ENCODE measurements around the gene KCNRG. TPM values are rescaled to one million over a fixed set of nuclear protein-coding genes. Genes with fewer than 3 reads are reported as not detected.

KCNRG gene
- total RNA-seq (under 1 TPM; 0.27 to 0.70 TPM), total RNA-seq (0 to 1.5 (median 0.29) reads per million in 172 experiments)
- 0.40 TPM for polyA plus RNA-seq (2013, experiment 1 of 2)
- 0.50 TPM for polyA plus RNA-seq (2013, experiment 2 of 2)

DNA sequence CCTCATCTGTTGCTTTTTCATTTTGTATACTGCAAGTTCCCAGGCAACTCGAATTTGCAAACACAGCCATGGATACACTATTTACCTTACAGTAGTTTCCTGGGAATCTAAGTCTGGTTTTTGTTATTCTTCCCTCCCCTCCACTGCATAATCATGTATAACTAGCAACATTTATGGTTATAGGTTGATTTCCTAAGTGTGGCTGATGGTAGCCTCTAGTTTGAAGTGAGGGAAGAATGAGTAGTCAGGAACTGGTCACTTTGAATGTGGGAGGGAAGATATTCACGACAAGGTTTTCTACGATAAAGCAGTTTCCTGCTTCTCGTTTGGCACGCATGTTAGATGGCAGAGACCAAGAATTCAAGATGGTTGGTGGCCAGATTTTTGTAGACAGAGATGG, at the start of gene KCNRG:
Gene KCNRG, plus strand, starts transcription at position 187 of the 400 bp plus-strand sequence. Its CDS starts 50 bp downstream, at position 237.
- ATAC-seq (ENCODE audit: poor library complexity) (no peak), DNase-seq (no peak)
- H3K4me1 ChIP-seq (ENCODE audit: insufficient read depth, low read length), result peaks cover 2% of the 10 kb centered on the region
- POLR2A ChIA-PET, result interaction anchor here (0.8 to 1.2 kb wide), 2 partner anchors 18 to 67 kb away, joined by 3 read pairs; no protein-coding TSS in a partner anchor
- H3K36me3 ChIP-seq (ENCODE audit: insufficient read depth, low read length), result peaks cover 59% of the 10 kb centered on the region
- H3K4me3 ChIP-seq (ENCODE audit: low read length), result no peak within 1 kb of the TSS
- Mint-ChIP-seq H3K36me3 (ENCODE audit: low read depth) (peaks cover 80% of the 10 kb centered on the region), H3K27ac (peak within 1 kb of the TSS; percentile 64), H3K27me3 (no peaks in the 10 kb centered on the region), H3K9me3 (no peaks in the 10 kb centered on the region), H3K4me1 (ENCODE audit: low read depth) (peaks cover 55% of the 10 kb centered on the region), H3K4me3 (no peak within 1 kb of the TSS)
- no peaks in the 10 kb centered on the region for H3K9me3 ChIP-seq (ENCODE audit: control insufficient read depth in 1 of 2, insufficient read depth in 1 of 2, low read length in 2 of 2)
- intact Hi-C loops (cut with DNase I, micrococcal nuclease), result no loop called here
- CTCF ChIA-PET, result interaction anchor here (0.6 to 2.2 kb wide), 2 partner anchors 18 to 129 kb away, joined by 3 to 11 read pairs; partner anchors contain the start of gene TRIM13
- no peaks in the 10 kb centered on the region for H3K27me3 ChIP-seq (ENCODE audit: control insufficient read depth in 1 of 2, insufficient read depth in 2 of 2, low read length in 2 of 2)
- H3K27ac ChIP-seq (ENCODE audit: low read depth in 1 of 2, low read length in 2 of 2), result no peak within 1 kb of the TSS
- TF ChIP-seq CTCF (IDR thresholded peaks at IDR 0.05), result no peak

DNA sequence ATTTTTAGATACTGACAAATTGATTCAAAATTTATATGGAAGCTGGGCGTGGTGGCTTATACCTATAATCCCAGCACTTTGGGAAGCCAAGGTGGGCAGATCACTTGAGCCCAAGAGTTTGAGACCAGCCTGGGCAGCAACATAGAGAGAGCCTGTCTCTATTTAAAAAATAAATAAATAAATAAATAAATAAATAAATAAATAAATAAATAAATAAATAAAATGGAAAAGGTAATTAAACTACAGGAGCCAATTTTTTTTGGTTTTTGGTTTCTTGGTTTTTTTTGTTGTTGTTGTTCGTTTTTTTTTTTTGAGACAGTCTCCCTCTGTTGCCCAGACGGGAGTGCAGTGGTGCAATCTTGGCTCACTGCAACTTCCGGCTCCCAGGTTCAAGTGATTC, 47.8 kb upstream of the KCNRG start:
- no peaks in the 10 kb centered on the region for H3K27me3 ChIP-seq (ENCODE audit: control insufficient read depth in 1 of 2, insufficient read depth in 2 of 2, low read length in 2 of 2)
- H3K36me3 ChIP-seq (ENCODE audit: insufficient read depth, low read length), result no peaks in the 10 kb centered on the region
- no peaks in the 10 kb centered on the region for H3K4me1 Mint-ChIP-seq (ENCODE audit: low read depth)
- no peak overlapping the region for H3K4me3 Mint-ChIP-seq
- H3K4me1 ChIP-seq (ENCODE audit: insufficient read depth, low read length), result no peaks in the 10 kb centered on the region
- H3K4me3 ChIP-seq (ENCODE audit: low read length), result no peak overlapping the region
- peaks cover 31% of the 10 kb centered on the region for H3K36me3 Mint-ChIP-seq (ENCODE audit: low read depth)
- peaks cover 18% of the 10 kb centered on the region for H3K9me3 Mint-ChIP-seq
- H3K27me3 Mint-ChIP-seq, result no peaks in the 10 kb centered on the region
- no peak for ATAC-seq (ENCODE audit: poor library complexity)
- H3K27ac Mint-ChIP-seq, result no peak overlapping the region
- no peak for DNase-seq
- intact Hi-C loops (cut with DNase I, micrococcal nuclease), result no loop called here
- TF ChIP-seq CTCF (IDR thresholded peaks at IDR 0.05), result no peak
- H3K9me3 ChIP-seq (ENCODE audit: control insufficient read depth in 1 of 2, insufficient read depth in 1 of 2, low read length in 2 of 2), result peaks cover 0 to 5% of the 10 kb centered on the region in 2 experiments
- CTCF ChIA-PET, result interaction anchor here (1.9 kb wide), 1 partner anchor 9 kb away, joined by 4 read pairs; no protein-coding TSS in a partner anchor
- no peak overlapping the region for H3K27ac ChIP-seq (ENCODE audit: low read depth in 1 of 2, low read length in 2 of 2)
- POLR2A ChIA-PET, result no interaction called here

DNA sequence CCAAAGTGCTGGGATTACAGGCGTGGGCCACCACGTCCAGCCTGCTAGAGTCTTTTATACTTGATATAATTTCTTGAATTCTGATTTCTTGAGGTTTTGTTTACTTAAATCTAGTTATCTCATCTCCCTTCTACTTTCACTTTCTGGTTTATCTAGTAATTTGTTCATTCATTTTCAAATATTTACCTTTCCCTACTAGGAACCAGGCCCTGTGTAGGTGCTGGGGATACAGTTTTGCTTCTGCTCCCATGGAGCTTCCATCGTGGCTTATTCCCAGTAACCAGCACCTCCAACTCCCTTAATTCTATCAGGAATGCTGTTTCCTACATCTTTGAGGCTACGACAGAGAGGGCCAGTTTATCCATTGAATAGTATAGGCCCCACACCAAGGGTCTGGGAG, 42.5 kb upstream of the KCNRG start:
- Mint-ChIP-seq H3K4me3 (no peak overlapping the region), H3K27ac (no peak overlapping the region), H3K36me3 (ENCODE audit: low read depth) (no peaks in the 10 kb centered on the region), H3K4me1 (ENCODE audit: low read depth) (peaks cover 4% of the 10 kb centered on the region), H3K9me3 (no peaks in the 10 kb centered on the region), H3K27me3 (no peaks in the 10 kb centered on the region)
- no peak overlapping the region for H3K4me3 ChIP-seq (ENCODE audit: low read length)
- CTCF ChIA-PET, result no interaction called here
- TF ChIP-seq CTCF (IDR thresholded peaks at IDR 0.05), result no peak
- DNase-seq (no peak), ATAC-seq (ENCODE audit: poor library complexity) (no peak)
- intact Hi-C loops (cut with DNase I, micrococcal nuclease), result loop anchor here in 1 of 2 experiments (10.0 kb wide), 2 partner anchors 292 to 412 kb away; no protein-coding TSS in a partner anchor
- H3K36me3 ChIP-seq (ENCODE audit: insufficient read depth, low read length), result no peaks in the 10 kb centered on the region
- no peaks in the 10 kb centered on the region for H3K9me3 ChIP-seq (ENCODE audit: control insufficient read depth in 1 of 2, insufficient read depth in 1 of 2, low read length in 2 of 2)
- POLR2A ChIA-PET, result no interaction called here
- H3K27ac ChIP-seq (ENCODE audit: low read depth in 1 of 2, low read length in 2 of 2), result no peak overlapping the region
- H3K27me3 ChIP-seq (ENCODE audit: control insufficient read depth in 1 of 2, insufficient read depth in 2 of 2, low read length in 2 of 2), result no peaks in the 10 kb centered on the region
- no peaks in the 10 kb centered on the region for H3K4me1 ChIP-seq (ENCODE audit: insufficient read depth, low read length)

Measured in CD4-positive, alpha-beta T cell (primary cell).